ENCODE results near the gene OBSCN.

The OBSCN gene

DNA sequence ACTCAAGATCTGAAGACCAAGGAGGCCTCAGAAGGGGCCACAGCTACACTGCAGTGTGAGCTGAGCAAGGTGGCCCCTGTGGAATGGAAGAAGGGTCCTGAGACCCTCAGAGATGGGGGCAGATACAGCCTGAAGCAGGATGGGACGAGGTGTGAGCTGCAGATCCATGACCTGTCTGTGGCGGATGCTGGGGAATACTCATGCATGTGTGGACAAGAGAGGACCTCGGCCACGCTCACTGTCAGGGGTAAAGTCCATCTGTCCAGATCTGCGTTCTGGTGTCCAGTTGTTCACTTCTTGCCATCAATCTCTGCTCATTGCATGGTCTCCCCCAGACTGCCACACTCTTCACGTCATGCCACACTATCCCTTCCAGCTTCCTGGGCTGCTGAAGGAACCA, 90.6 kb downstream of the OBSCN start:
- no peaks in the 10 kb centered on the region for H3K36me3 ChIP-seq (ENCODE audit: control insufficient read depth, insufficient read depth, low read length)
- no peaks in the 10 kb centered on the region for H3K27me3 ChIP-seq (ENCODE audit: control insufficient read depth, insufficient read depth, low read length)
- H3K9ac ChIP-seq (ENCODE audit: low read depth, low read length), result no peak overlapping the region
- peaks cover 3% of the 10 kb centered on the region for H3K9me3 ChIP-seq (ENCODE audit: control insufficient read depth, insufficient read depth, low read length)
- no peaks in the 10 kb centered on the region for H3K4me1 ChIP-seq (ENCODE audit: control insufficient read depth, insufficient read depth, low read length)
- no peak overlapping the region for H3K4me3 ChIP-seq (ENCODE audit: low read depth, low read length)

DNA sequence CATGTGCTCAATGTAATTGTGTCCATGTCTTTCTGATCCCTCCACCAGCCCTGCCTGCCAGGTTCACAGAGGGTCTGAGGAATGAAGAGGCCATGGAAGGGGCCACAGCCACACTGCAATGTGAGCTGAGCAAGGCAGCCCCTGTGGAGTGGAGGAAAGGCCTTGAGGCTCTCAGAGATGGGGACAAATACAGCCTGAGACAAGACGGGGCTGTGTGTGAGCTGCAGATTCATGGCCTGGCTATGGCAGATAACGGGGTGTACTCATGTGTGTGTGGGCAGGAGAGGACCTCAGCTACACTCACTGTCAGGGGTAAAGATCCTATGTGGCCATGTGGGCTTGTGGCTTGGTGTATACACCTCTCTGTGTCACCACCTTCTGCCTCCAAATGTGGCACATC, 91.4 kb downstream of the OBSCN start:
- H3K9ac ChIP-seq (ENCODE audit: low read depth, low read length), result no peak overlapping the region
- peaks cover 3% of the 10 kb centered on the region for H3K9me3 ChIP-seq (ENCODE audit: control insufficient read depth, insufficient read depth, low read length)
- H3K36me3 ChIP-seq (ENCODE audit: control insufficient read depth, insufficient read depth, low read length), result no peaks in the 10 kb centered on the region

DNA sequence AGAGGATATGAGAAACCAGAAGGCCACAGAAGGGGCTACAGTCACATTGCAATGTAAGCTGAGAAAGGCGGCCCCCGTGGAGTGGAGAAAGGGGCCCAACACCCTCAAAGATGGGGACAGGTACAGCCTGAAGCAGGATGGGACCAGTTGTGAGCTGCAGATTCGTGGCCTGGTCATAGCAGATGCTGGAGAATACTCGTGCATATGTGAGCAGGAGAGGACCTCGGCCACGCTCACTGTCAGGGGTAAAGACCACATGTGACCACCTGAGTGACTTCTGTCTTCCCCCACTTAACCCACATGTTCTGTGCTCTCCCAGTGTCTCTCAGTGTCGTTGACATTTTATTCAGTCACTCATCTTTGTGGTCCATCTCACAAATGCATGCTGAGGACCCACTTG, 92.1 kb downstream of the OBSCN start:
- Histone ChIP-seq H3K4me3 (ENCODE audit: low read depth, low read length) (no peak overlapping the region), H3K9me3 (ENCODE audit: control insufficient read depth, insufficient read depth, low read length) (peaks cover 3% of the 10 kb centered on the region), H3K4me1 (ENCODE audit: control insufficient read depth, insufficient read depth, low read length) (no peaks in the 10 kb centered on the region), H3K27me3 (ENCODE audit: control insufficient read depth, insufficient read depth, low read length) (no peaks in the 10 kb centered on the region), H3K36me3 (ENCODE audit: control insufficient read depth, insufficient read depth, low read length) (no peaks in the 10 kb centered on the region), H3K9ac (ENCODE audit: low read depth, low read length) (no peak overlapping the region)

More for the DNA sequence above, 91.4 kb downstream of the OBSCN start:
- no peak overlapping the region for H3K4me3 ChIP-seq (ENCODE audit: low read depth, low read length)
- no peaks in the 10 kb centered on the region for H3K27me3 ChIP-seq (ENCODE audit: control insufficient read depth, insufficient read depth, low read length)
- no peaks in the 10 kb centered on the region for H3K4me1 ChIP-seq (ENCODE audit: control insufficient read depth, insufficient read depth, low read length)

DNA sequence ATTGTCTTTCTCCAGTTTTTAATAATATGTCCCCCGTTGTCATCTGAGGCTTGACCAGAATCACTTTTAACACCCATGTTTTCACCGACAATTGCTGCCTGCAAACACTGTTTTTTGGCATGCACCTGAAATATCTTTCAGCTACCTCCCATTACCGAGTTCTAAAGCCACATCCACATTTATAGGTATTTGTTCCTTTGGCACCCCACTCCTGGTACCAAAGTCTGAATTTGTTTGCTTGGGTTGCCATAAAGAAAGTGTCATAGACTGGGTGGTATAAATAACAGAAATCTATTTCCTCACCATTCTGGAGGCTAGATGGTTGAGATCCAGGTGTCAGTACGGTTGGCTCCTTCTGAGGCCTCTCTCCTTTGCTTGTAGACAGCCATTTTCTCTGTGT, 94.2 kb downstream of the OBSCN start:
- Histone ChIP-seq H3K9ac (ENCODE audit: low read depth, low read length) (no peak overlapping the region), H3K27me3 (ENCODE audit: control insufficient read depth, insufficient read depth, low read length) (no peaks in the 10 kb centered on the region), H3K9me3 (ENCODE audit: control insufficient read depth, insufficient read depth, low read length) (peaks cover 3% of the 10 kb centered on the region), H3K36me3 (ENCODE audit: control insufficient read depth, insufficient read depth, low read length) (no peaks in the 10 kb centered on the region), H3K4me3 (ENCODE audit: low read depth, low read length) (no peak overlapping the region), H3K4me1 (ENCODE audit: control insufficient read depth, insufficient read depth, low read length) (no peaks in the 10 kb centered on the region)

DNA sequence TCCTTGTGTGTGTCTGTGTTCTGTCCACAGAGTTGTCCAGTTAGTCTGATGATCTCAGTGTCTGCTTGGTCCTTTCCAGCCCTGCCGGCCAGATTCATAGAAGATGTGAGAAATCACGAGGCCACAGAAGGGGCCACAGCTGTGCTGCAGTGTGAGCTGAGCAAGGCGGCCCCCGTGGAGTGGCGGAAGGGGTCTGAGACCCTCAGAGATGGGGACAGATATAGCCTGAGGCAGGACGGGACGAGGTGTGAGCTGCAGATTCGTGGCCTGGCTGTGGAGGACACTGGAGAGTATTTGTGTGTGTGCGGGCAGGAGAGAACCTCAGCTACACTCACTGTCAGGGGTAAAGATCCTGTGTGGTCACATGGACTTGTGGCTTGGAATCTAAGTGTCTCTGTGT, 95.8 kb downstream of the OBSCN start:
- no peaks in the 10 kb centered on the region for H3K36me3 ChIP-seq (ENCODE audit: control insufficient read depth, insufficient read depth, low read length)
- H3K4me1 ChIP-seq (ENCODE audit: control insufficient read depth, insufficient read depth, low read length), result no peaks in the 10 kb centered on the region
- H3K9me3 ChIP-seq (ENCODE audit: control insufficient read depth, insufficient read depth, low read length), result peaks cover 3% of the 10 kb centered on the region
- no peak overlapping the region for H3K4me3 ChIP-seq (ENCODE audit: low read depth, low read length)
- no peaks in the 10 kb centered on the region for H3K27me3 ChIP-seq (ENCODE audit: control insufficient read depth, insufficient read depth, low read length)
- H3K9ac ChIP-seq (ENCODE audit: low read depth, low read length), result no peak overlapping the region

DNA sequence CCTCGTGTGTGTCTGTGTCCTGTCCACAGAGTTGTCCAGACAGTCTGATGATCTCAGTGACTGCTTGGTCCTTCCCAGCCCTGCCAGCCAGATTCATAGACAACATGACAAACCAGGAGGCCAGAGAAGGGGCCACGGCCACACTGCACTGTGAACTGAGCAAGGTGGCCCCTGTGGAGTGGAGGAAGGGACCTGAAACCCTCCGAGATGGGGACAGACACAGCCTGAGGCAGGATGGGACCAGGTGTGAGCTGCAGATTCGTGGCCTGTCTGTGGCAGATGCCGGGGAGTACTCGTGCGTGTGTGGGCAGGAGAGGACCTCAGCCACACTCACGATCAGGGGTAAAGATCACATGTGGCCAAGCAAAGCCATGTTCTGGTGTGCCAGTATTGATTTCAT, 96.4 kb downstream of the OBSCN start:
- Histone ChIP-seq H3K9me3 (ENCODE audit: control insufficient read depth, insufficient read depth, low read length) (peaks cover 3% of the 10 kb centered on the region), H3K9ac (ENCODE audit: low read depth, low read length) (no peak overlapping the region), H3K4me1 (ENCODE audit: control insufficient read depth, insufficient read depth, low read length) (no peaks in the 10 kb centered on the region), H3K4me3 (ENCODE audit: low read depth, low read length) (no peak overlapping the region), H3K27me3 (ENCODE audit: control insufficient read depth, insufficient read depth, low read length) (no peaks in the 10 kb centered on the region), H3K36me3 (ENCODE audit: control insufficient read depth, insufficient read depth, low read length) (no peaks in the 10 kb centered on the region)

DNA sequence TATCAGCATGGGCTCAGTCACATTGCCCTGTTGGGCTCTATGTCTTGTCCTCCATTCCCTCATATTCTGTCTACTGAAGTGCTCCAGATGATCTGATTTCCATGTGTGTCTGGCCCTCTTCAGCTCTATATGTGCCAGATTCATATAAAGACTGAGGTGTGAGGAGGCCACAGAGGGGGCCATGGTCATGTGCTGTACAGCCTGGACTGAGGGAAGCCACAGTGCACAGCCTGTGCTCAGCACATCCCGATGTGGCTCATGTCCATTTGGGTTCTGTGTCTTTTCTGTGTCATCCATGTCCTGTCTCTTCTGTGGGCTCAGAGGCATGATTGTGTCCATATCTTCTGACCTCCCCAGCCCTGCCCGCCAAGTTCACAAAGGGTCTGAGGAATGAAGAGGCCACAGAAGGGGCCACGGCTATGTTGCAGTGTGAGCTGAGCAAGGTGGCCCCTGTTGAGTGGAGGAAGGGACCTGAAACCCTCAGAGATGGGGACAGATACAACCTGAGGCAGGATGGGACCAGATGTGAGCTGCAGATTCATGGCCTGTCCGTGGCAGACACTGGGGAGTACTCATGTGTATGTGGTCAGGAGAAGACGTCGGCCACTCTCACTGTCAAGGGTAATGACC, 97.0 kb downstream of the OBSCN start:
- no peaks in the 10 kb centered on the region for H3K27me3 ChIP-seq (ENCODE audit: control insufficient read depth, insufficient read depth, low read length)

DNA sequence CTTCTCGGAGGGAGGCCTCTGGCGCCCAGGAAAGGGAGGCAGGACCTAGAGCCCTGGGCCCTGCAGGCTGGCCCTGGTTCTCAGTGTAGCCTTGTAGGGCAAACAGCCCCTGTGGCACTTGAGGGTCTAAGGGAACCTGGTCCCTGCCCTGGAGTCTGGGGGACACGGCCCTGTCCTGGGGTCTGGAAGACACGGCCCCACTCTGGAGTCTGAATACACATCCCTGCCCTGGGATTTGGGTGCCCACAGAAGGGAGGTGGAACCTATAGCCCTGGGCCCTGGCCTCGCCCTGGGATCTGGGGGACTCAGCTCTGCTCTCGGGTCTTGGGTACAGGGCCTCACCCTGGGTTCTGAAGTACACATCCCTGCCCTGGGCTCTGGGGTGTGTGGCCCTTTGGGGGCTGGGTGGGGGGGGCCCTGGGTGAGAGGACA, 97.9 kb downstream of the OBSCN start:
- H3K9me3 ChIP-seq (ENCODE audit: control insufficient read depth, insufficient read depth, low read length), result peaks cover 3% of the 10 kb centered on the region
- no peaks in the 10 kb centered on the region for H3K4me1 ChIP-seq (ENCODE audit: control insufficient read depth, insufficient read depth, low read length)
- H3K27me3 ChIP-seq (ENCODE audit: control insufficient read depth, insufficient read depth, low read length), result no peaks in the 10 kb centered on the region
- H3K9ac ChIP-seq (ENCODE audit: low read depth, low read length), result no peak overlapping the region
- no peaks in the 10 kb centered on the region for H3K36me3 ChIP-seq (ENCODE audit: control insufficient read depth, insufficient read depth, low read length)
- no peak overlapping the region for H3K4me3 ChIP-seq (ENCODE audit: low read depth, low read length)

More for the DNA sequence above, 97.0 kb downstream of the OBSCN start:
- Histone ChIP-seq H3K4me3 (ENCODE audit: low read depth, low read length) (no peak overlapping the region), H3K9me3 (ENCODE audit: control insufficient read depth, insufficient read depth, low read length) (peaks cover 3% of the 10 kb centered on the region), H3K9ac (ENCODE audit: low read depth, low read length) (no peak overlapping the region), H3K4me1 (ENCODE audit: control insufficient read depth, insufficient read depth, low read length) (no peaks in the 10 kb centered on the region), H3K36me3 (ENCODE audit: control insufficient read depth, insufficient read depth, low read length) (no peaks in the 10 kb centered on the region)

DNA sequence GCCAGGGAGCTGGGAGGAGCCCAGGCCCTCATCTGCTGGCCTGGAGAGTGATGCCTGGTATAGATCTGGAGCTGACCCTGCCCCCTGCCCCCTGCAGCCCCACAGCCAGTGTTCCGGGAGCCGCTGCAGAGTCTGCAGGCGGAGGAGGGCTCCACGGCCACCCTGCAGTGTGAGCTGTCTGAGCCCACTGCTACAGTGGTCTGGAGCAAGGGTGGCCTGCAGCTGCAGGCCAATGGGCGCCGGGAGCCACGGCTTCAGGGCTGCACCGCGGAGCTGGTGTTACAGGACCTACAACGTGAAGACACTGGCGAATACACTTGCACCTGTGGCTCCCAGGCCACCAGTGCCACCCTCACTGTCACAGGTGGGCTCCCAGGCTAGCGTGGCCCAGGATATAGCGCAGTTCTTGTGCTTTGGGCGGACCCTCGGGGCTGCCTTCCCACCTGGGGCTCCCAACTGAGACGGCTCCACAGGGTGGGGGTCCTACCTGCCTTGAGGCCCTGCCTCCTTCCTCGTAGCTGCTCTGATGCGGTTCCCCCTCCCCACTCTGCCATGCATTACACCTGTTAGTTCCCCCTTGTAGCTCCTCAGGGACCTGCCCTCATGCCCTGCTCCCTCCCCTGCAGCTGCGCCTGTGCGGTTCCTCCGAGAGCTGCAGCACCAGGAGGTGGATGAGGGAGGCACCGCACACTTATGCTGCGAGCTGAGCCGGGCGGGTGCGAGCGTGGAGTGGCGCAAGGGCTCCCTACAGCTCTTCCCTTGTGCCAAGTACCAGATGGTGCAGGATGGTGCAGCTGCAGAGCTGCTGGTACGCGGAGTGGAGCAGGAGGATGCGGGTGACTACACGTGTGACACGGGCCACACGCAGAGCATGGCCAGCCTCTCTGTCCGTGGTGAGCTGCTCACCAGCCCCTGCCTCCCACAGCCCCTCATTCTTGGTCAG, 98.7 kb downstream of the OBSCN start:
- peaks cover 3% of the 10 kb centered on the region for H3K9me3 ChIP-seq (ENCODE audit: control insufficient read depth, insufficient read depth, low read length)
- no peaks in the 10 kb centered on the region for H3K27me3 ChIP-seq (ENCODE audit: control insufficient read depth, insufficient read depth, low read length)
- no peaks in the 10 kb centered on the region for H3K4me1 ChIP-seq (ENCODE audit: control insufficient read depth, insufficient read depth, low read length)
- no peak overlapping the region for H3K4me3 ChIP-seq (ENCODE audit: low read depth, low read length)
- no peaks in the 10 kb centered on the region for H3K36me3 ChIP-seq (ENCODE audit: control insufficient read depth, insufficient read depth, low read length)
- H3K9ac ChIP-seq (ENCODE audit: low read depth, low read length), result no peak overlapping the region

DNA sequence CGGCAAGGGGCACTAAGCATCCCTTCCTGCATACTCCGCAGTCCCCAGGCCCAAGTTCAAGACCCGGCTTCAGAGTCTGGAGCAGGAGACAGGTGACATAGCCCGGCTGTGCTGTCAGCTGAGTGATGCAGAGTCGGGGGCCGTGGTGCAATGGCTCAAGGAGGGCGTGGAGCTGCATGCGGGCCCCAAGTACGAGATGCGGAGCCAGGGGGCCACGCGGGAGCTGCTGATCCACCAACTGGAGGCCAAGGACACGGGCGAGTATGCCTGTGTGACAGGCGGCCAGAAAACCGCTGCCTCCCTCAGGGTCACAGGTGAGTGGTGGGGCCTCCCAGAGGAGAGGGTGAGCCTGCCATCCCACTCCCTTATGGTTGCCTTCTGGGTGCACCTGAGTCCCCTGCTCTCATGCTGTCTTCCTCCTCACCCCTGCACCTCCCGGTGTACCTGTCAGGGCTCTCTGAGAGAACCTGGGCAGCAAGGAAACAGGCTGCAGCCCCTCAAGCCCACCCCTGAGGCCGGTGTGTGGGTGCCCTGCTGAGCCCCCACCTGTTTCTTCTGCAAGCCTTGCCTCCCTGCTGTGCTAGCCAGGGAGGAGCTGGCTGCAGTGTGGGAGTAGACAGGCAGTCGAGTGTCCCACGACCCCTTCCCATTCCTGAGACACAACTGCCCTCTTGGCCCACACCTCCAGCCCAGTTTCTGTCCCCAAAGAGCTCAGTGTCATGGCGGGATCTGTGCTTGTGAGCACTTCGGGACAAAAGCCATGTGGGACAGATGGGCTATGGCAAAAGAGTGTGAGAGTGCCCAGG, 99.6 kb downstream of the OBSCN start:
- Histone ChIP-seq H3K4me1 (ENCODE audit: control insufficient read depth, insufficient read depth, low read length) (no peaks in the 10 kb centered on the region), H3K9ac (ENCODE audit: low read depth, low read length) (no peak overlapping the region), H3K36me3 (ENCODE audit: control insufficient read depth, insufficient read depth, low read length) (peaks cover 2% of the 10 kb centered on the region), H3K4me3 (ENCODE audit: low read depth, low read length) (no peak overlapping the region), H3K9me3 (ENCODE audit: control insufficient read depth, insufficient read depth, low read length) (peaks cover under 1% of the 10 kb centered on the region), H3K27me3 (ENCODE audit: control insufficient read depth, insufficient read depth, low read length) (no peaks in the 10 kb centered on the region)

DNA sequence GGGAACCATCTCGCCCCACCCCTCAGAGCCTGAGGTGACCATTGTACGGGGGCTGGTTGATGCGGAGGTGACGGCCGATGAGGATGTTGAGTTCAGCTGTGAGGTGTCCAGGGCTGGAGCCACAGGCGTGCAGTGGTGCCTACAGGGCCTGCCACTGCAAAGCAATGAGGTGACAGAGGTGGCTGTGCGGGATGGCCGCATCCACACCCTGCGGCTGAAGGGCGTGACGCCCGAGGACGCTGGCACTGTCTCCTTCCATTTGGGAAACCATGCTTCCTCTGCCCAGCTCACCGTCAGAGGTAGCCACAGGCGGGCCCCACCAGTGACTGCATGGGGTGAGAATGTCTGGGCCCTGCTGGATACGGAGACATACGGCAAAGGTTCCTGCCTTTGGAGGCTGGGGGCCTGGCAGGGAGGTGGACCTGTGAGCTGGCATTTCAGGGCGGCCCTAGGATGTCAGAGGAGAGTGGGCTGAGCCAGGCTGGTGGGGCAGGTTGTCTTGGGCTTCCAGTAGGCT, 100.3 kb downstream of the OBSCN start:
- Histone ChIP-seq H3K4me3 (ENCODE audit: low read depth, low read length) (no peak overlapping the region), H3K36me3 (ENCODE audit: control insufficient read depth, insufficient read depth, low read length) (peaks cover 2% of the 10 kb centered on the region), H3K9me3 (ENCODE audit: control insufficient read depth, insufficient read depth, low read length) (no peaks in the 10 kb centered on the region), H3K9ac (ENCODE audit: low read depth, low read length) (no peak overlapping the region), H3K4me1 (ENCODE audit: control insufficient read depth, insufficient read depth, low read length) (no peaks in the 10 kb centered on the region), H3K27me3 (ENCODE audit: control insufficient read depth, insufficient read depth, low read length) (no peaks in the 10 kb centered on the region)
